GM19372 (cell line): ENCODE measurements around the gene GPN1.
"Not testable (repeated sequence)": the region's sequence is repeated elsewhere in the genome, so short reads cannot be mapped to it uniquely, and the experiment has no call there.

Source experiments
- ATAC-seq: cut with Tn5 transposase; IDR thresholded peaks from one replicate; pipeline ENCODE4 v1.9.1; 2021; ENCODE audit warnings: mild to moderate bottlenecking, low read depth, moderate library complexity; ENCODE audit not compliant: unreplicated experiment

GPN1 gene

DNA sequence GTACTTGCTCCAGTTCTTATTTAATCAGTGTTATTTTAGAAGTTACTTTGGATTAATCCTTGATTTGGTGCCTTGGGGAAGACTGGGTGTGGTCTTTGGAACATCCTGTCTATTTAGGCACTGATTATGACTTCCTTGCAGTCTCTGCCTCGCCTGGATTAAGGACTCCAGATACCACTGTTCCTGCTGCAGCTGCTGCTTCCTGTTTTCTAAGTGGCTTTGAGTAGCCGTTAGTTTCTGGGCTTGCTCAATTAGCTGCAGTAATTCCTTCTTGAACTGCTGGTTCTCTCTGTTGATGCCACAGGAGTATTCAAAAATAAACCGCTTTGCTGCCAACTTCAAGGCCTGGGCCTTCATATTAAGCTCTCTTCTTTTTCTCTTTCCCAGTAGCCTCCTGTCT lies 1.9 kb upstream of the GPN1 start:
- not testable (repeated sequence) for ATAC-seq

DNA sequence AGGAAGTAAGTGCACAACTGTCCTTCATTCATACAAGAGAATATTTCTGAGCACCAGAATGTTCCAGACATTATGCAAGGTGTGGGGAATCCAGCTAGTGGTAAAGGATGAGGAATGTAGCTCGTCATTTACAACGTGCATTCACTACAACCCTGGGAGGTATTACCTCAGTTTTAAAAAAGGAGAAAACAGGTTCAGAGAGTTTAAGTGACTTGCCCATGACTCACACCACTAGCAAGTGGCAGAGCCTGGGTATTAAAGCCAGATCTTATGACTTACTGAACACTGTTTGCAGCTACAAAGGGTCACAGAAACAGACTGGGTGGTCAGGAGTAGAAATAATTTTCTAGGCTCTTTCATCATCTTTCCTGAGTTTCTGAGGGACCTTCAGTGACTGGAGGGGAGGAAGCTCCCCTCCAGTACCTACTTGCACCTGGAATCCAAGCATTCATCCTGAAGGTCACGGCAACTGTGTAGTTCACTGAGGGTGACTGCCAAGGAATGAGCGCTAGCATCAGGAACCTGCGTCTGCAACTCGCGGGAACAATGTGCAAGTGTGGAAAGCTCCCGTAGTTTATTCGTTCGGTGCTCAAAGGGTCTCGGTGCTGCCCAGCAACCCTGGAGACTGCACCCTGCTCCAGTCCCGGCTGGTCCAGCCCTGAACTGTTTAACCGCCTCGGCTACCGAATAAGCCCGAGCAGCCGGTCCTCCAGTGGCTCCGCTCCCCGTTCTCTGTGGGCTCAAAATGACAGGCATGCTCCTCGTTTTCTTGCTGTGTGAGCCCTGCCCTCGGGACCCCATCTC lies 685 bp upstream of the GPN1 start:
- peak; percentile 29 for ATAC-seq

DNA sequence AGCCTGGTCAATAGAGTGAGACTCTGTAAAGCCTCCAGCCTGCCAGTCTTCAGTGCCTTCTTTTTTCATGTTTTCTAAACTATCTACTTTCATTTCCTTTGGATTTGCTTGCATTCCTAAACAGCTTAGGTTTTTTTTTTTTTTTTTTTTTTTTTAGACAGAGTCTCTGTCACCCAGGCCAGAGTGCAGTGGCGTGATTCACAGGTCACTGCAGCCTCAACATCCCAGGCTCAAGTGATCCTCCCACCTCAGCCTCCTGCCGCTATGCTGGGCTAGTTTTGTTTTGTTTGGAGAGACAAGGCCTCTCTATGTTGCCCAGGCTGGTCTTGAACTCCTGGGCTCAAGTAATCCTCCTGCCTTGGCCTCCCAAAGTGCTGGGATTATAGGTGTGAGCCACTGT lies 1.4 kb downstream of the GPN1 start:
- ATAC-seq: not testable (repeated sequence)

DNA sequence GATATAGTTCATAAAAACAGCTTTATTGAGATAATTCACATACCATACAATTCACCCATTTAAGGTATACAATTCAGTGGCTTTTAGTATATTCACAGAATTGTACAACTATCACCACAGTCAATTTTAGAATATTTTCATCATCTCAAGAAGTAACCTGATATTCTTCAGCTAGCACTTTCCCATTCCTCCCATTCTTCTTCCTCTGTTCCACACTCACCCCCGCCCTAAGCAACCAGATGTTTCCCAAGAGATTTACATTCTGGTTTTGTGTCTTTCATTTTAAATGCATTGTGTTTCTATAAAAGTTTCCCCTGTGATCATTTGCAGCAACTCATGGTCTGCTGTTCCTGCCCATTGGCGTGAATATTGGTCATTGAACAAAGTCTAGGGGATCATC lies 5.4 kb downstream of the GPN1 start:
- no peak for ATAC-seq

DNA sequence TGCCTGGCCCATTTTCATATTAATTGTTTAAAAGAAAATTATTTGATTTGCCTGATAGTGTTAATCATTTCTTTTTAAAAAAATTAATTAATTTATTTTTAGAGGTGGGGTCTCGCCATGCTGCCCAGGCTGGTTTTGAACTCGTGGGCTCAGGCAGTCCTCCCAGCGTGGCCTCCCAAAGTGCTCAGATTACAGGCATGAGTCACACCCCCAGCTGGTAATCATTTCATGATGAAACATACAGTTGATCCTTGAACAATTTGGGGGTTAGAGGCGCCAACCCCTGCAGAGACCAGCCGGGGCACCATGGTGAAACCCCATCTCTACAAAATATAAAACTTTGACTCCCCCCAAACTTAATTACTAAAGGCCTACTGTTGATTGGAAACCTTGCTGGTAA lies 7.9 kb downstream of the GPN1 start:
- no peak for ATAC-seq

DNA sequence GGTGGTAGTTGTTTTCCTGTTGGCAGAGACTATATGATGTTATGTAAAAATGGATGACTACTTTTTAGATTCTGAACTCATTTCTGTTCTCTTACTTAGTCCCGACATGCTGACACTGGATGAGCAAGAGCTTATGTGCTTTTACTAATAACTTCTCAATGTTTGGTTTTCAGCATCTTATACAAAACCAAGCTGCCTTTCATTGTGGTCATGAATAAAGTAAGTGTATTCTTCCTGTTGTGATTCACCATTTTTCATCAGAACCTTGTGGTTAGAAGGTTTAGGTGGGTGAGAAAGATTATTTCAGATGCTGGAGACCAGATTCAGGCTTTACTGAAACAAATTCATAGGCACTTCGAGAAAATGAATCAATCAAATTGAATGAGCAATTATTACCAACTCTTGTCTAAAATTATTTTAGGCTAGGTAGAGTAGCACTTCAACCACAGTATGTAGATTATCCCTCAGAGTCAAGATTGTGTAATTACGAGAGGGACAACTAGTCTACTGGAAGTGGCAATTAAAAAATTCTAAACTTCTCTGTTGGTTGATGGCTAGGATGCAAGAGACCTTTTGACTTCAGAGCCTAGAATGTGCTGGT lies 9.3 kb downstream of the GPN1 start:
- ATAC-seq: no peak

DNA sequence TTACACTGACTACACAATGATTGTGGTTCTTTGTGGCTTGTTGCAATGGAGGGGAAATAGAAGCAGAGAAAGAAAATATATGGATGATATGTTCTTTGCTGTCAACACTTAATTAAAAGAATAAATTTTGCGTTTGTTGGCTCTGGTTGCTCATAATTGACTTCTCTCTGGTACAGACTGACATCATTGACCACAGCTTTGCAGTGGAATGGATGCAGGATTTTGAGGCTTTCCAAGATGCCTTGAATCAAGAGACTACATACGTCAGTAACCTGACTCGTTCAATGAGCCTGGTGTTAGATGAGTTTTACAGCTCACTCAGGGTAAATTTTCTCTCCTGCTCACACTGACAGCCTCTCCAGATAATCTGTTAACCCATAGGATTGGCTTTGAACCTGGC lies 9.9 kb downstream of the GPN1 start:
- no peak for ATAC-seq

DNA sequence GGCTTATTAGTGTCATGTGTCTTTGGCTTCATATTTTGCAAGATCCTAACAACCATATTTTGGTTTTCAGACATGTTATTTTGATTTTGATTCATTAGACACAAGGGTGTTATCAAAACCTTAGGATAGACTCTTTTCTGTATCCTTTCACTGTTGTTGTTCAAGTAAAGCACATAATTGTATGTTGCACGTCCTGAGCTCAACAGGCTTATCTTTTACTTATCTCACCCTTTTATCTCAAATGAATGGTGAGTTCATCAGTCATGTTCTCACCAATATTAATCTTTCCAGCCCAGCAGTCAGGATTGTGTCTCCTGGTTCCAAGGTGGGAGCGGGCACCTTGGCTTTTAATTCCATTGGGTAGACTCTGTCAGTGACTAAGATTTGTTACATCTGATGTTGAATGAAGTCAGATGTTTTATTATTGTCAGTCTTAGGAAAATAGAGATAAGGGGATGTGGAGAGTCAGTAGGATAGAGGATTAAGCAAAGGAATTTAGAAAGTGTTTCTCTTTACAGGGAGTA lies 11.9 kb downstream of the GPN1 start:
- ATAC-seq: no peak

DNA sequence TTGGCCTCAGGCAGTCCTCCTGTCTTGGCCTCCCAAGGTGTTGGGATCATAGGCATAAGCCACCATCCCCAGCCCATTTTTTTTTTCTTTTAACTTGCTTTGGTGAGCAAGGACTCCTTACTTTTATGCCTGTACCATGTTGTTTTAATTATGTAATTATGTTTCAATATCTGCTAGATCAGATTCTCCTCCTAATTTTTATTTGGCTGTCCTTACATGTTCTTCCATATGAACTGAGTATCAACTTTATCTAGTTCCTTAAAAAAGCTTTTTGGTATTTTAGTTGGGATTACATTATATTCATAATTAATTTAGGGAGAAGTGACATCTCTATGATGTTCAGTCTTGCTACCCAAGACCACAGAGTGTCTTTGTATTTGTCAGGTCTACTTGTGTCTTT lies 16.3 kb downstream of the GPN1 start:
- ATAC-seq: no peak

DNA sequence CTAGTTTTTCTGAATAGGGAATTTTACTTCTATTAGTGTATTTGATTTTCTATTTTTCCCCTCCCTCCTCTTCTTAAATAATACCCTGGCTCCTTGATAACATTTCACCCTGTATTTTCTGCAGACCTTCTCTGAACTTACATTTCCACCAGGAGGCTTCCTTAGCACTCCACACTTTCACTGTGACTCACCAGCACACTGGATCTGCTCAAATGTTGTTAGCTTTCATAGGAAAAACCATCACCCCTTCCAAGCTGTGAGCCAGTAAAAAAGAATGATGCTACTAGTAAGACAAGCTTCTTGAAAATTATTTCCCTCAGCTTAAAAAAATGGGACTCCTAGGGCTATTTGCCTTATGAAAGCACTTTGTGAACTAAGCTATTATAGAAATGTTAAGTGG lies 18.4 kb downstream of the GPN1 start:
- no peak for ATAC-seq

DNA sequence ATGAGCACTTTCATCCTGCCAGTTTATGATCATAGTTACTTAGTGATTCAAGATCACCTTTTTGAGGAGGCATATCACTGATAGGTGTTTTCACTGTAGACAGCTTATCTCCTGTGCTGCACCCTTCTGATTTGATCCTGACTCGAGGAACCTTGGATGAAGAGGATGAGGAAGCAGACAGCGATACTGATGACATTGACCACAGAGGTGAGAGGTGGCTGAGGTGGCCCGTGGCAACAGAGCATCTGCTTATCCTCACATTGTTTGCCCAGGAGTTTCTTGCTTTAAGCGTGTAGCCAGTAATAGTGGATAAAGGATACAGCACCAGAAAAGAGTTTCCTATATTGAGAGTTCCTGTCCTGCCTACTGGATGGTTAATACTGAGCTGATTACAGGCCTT lies 18.9 kb downstream of the GPN1 start:
- ATAC-seq: no peak

DNA sequence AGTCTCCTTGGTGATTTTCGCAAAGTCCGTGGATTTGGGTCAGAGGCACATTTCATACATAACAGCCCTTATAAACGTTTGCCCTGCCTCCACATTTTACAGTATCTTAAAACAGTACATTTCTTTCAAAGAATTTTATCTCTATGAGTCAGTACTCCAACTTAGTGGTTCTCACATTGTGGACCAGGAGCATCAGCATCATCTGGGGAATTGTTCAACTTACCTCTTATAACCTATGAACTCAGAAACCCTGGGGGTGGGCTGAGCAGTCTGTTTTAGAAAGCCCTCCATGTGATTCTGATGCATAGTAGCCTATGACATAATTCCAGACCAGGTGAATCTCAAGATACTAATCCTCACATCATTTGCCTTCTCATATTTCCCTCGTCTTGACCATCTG lies 22.2 kb downstream of the GPN1 start:
- ATAC-seq: no peak

DNA sequence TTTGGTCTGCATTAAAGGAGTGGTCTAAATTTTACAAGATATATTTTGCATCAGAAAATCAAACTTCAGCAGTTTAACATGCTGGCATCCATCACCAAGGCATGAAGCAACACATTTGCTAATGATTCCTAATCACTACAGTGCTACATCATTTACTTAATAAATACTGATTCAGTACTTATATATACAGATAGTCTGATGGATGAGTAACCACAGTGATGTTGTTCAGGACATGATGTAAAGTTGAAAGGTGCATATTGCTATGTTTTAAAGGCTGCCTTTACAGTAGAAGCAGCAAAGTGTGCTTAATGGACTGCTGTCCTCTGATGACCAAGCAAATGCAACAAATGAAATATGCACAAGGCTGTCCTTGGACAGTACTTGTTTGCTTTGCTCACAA lies 23.5 kb downstream of the GPN1 start:
- ATAC-seq: no peak

DNA sequence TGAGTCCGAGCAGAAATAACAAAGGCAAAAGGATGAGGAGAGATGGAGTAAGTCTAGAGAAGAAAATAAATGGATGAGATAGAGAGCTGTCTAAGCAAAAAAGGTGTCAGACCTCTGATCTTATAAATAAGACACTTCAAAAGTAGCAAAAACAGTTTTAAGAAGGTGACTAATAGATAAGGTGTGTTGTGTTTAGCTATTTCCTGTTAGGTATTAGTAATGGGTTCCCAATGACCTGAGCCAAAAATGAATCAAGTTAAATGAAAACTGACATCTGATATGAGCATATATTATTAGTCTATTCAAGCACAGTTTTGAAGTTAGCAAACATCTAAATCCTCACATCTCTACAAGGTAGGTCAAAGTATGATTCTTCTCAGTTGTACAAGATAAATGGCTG lies 23.9 kb downstream of the GPN1 start:
- no peak for ATAC-seq

DNA sequence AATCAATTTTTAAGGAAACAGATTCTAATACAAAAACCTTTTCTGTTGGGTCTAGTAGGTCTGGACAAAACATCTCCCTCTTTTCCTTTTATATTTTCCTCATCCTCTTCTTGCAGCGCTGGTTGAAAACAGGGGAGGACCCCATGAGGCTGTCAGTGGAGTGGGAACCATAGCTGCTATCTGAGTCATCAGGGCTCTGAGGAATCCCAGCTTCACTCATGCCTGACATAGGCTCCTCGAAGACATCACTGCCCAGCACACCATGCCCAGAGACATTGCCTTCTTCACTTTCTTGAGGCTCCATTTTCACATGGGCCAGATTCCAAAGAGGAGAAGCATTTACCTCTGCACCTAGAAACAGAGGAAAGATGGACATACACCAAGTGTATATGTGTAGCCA lies 24.5 kb downstream of the GPN1 start:
- no peak for ATAC-seq

DNA sequence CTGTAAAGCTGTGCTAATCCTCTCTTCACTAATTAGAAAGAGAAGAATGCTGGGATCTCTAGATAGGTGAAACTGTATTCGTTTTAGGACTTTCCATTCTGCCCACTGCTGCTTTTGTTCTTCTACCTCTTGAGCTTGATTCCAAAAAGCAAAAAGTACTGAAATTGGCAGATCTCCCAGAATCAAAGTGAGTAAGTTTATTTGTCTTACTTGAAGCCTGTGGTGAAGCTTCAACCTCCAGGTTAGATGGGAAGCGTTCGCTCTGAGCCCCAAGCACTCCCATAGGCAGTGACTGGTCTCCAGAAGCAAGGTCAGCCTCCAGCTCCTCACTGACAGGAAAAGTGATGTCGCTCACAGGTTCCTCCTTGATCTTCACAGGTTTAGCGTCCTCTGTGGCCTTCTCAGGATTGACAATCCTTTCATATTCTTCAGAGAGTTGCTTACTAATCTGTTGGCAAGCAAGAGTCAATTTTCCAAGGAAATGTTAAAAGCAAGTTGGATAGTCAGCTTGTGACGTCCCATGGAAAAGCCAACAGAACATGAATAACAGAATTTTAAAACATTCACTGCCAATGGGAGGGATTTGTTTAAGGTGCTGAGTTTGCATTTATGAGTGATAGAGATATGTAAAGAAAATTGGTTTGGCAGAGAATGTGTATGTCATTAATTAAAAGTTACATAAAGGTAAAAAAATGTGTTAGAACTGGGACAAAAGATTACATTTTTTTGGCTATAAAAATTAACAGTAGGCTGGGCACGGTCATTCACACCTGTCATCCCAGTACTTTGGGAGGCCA lies 26.5 kb downstream of the GPN1 start:
- no peak for ATAC-seq

DNA sequence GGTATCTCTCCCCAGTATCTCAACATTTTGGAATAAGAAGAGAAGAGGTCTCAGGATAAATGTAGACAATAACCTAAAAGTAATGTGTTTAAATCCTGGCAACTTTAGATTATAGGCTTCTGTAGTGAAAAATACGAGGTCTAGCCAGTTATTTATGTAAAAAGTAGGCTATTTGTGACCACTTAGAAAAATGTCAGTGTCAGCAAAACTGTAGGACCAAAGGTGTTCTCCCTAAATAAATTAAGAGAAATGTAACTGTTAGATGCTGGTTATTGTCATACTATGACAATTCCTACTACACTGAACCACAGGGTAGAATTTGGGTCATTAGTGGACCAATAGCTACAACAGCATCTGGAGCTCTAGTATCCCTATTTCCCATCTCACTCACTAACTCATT lies 32.5 kb downstream of the GPN1 start:
- ATAC-seq: no peak

DNA sequence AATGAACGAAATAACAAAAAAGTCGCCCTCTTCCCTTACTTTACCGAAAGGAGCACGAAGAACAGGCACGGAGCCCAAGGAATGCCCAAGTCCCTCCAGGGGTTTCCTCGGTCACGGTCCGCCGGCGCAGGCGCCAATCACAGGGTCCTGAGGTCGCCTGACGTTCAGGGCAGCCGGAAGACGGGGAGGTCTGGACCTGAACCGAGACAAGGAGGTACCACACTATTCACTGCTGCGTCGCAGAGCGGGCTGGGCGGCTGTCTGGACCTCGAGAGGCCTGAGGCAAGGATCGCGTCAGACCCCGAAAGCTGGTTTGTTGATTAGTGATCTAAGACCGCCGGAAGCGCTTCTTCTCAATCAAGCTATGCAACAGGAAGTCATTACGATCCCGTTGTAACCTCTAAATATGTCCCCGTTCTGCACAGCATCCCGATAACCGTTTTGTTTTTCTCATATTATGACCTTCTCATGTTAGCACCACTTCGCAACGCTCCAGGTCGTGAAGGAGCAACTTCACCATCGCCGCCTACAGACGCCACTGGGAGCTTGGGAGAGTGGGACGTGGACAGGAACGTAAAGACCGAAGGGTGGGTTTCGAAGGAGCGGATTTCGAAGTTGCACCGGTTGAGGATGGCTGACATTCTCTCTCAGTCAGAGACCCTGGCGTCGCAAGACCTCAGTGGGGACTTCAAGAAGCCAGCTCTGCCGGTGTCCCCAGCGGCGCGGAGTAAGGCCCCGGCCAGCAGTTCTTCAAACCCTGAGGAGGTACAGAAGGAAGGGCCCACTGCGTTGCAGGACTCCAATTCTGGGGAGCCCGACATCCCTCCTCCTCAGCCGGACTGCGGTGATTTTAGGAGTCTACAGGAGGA lies 34.7 kb downstream of the GPN1 start, which contains the start of the genes SLC4A1AP and SUPT7L:
TSS of gene SLC4A1AP (plus strand) at position 605 of the 869 bp plus-strand sequence. CDS start at position 631, 26 bp downstream.
TSS of gene SUPT7L (minus strand) at position 330 of the 869 bp plus-strand sequence. CDS start 1,422 bp downstream, outside the sequence.
- ATAC-seq: peak; percentile 72

DNA sequence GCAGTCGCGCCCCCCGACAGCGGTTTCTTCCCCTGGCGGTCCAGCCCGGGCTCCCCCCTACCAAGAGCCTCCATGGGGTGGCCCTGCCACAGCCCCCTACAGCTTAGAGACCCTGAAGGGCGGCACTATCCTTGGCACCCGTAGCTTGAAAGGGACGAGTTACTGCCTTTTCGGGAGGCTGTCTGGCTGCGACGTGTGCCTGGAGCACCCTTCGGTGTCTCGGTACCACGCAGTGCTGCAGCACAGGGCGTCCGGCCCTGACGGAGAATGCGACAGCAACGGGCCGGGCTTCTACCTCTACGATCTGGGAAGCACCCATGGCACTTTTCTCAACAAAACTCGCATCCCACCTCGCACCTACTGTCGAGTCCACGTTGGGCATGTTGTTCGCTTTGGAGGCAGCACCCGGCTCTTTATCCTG lies 35.3 kb downstream of the GPN1 start:
- ATAC-seq: no peak
